UCSD-AML1 (cell line): ENCODE measurements around the gene TFEB.
A peak's percentile ranks its signal among the peaks of the same experiment; 100 is the strongest.

Source experiments
- DNase-seq: peaks from one replicate; lab custom pipeline; 2025; ENCODE audit not compliant: unreplicated experiment; lab: John Stamatoyannopoulos, UW

The TFEB gene

DNA sequence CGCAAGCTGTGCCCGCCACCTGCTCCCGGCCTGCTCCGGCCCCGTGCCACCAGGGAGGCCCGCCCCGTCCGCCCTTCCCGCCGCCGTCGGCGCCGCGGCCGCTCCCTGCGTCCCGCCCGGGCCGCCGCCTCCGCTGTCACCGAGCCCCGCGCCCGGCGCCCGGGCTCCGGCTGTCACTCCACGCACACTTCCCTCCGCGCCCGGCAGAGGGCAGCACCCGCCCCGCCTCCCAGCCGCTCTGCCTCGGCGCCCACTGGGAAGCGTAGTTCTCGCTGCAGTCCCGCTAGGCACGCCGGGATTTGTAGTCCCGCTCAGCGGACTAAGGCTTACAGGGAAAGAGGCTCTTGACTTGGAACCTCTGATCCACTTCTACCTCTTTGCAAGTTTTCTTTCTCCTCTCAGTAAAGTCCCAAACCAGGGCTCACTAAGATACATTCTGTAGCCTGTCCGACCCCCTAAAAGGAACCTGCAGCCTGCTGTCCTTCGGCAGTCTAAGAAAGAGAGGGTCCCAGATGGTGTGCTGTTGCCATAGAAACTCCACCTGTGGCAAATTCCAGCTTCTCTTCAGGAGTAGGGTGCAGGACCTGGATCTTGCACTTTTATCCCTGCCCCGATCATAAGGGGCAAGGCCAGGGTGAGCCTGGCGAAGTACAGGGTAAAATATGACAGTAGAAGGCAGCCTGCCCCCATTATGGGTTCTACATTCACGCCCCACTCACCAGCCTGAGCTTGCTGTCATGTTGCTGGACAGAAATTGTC is at the start of gene TFEB:
Gene TFEB, minus strand, starts transcription at position 182 of the 759 bp plus-strand sequence. CDS start 44,395 bp downstream, outside the sequence.
- DNase-seq: peak; percentile 92

- DNase-seq: peak; percentile 61
Observed at GRCh38 chr6:41784581-41785171, 49.3 kb upstream of the TFEB start.

DNA sequence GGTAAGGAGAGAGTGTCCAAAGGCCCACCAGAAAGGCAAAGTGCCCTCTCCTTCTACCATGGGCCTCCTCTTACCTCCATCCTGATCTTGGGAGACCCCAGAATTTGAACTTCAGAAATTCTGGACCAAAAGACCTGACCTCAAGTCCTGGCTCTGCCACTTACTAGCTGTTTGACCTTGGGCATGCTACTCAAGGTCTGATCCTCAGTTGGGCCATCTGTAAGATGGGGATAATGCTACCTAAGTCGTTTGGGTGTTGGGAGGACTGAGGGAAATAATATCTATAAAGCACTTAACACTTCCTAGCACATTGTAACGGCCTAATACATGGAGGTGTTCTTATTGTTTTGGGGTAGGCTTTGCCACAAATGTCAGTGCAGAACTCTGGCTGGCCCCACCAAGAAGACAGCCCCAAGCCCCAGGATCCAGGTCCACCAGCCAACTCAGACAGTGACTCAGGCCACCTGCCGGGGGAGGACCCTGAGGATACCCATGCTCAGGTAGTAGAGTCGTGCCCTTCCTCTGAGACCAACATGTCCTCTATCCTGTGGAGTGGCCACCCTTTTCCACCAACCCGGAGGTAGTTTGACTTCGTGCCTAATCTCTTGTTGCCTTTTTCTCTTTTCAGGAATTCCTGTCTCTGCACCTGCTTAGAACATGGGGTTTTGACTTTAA is 47.8 kb upstream of the TFEB start:
- DNase-seq: no peak

DNA sequence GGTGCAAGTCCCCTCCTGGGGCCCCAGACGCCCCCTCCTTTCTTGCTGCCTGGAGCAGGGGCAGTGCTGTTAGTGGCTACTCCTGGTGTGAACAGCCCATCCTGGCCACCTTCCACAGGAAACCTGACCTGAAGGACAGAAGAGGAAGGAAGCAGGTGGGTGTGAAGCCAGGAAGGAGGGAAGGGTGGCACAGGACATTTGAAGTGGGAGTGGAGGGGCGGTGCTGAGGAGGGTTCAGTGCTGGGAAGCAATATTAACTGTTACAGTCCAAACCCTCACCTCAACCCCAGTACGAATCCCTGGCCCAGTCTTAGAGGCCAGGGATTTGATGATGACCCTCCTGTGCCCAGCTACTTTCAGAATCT is 45.9 kb upstream of the TFEB start:
- peak; percentile 62 for DNase-seq

DNA sequence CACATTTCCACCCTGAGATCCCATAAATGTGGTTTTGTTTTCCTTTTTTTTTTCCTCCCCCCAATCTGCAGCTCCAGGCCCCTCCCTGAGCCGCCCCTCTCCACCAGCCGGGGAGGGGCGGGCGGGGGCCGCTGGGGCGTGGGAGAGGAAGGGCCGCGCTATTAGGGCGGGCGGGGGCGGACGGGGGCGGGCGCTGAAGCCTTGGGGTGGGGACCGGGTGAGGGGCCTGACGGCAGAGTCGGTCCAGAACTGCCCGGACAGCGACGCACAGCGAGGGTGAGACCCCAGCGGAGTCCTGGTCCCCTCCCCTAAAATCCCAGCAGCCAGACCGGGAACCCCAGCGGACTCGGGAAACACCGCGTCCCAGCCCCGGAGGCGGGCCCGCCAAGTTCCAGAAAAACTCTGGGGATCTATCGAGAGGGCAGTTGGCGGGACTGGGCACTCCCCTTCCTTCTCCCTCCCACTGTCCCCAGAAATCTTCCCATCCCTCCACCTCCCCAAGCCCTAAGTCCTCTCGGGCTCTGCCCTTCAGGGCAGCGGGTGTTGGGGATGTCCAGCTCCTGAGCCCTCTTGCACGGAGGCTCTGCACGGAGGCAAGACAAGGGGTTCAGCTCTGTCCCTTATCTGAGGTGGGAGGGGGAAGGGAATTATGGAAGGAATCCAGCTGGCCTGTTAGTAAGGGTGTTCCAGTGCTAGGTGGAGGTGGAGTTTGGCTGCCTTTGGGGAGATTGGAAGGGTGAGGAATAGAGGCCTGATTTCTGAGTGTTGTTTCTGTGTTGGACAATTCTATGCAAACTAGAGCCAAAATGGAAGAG is 45.4 kb upstream of the TFEB start, which contains the start of gene PRICKLE4:
Gene PRICKLE4, plus strand, starts transcription at position 232 of the 815 bp plus-strand sequence. CDS start 2,692 bp downstream, outside the sequence.
- peak; percentile 60 for DNase-seq

- peak; percentile 98 for DNase-seq
Observed at GRCh38 chr6:41779788-41780550, 44.6 kb upstream of the TFEB start, which contains the start of gene FRS3. FRS3 (minus strand) TSS chr6:41779900; CDS start chr6:41776987, 2,913 bp downstream.

- DNase-seq: no peak
Observed at GRCh38 chr6:41779336-41779735, 43.9 kb upstream of the TFEB start.

DNA sequence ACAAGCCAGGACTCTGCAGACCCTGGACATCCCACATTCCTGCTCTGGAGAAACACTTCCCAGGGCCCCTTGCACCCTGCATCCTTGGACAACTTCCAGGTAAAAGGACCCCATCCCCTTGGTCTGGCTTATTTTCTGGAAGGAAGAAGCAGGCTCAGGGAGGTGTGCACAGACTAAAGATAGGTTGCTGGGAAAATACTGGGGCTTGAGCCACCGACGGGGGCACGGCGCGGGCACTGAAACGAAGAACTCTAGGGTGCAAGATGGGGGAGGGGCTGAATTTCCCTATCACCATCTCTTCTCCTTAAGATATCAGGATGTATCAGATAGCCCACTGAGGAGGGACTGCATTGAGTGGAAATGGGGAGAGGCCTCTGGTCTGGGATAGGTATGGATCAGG is 43.5 kb upstream of the TFEB start:
- no peak for DNase-seq

DNA sequence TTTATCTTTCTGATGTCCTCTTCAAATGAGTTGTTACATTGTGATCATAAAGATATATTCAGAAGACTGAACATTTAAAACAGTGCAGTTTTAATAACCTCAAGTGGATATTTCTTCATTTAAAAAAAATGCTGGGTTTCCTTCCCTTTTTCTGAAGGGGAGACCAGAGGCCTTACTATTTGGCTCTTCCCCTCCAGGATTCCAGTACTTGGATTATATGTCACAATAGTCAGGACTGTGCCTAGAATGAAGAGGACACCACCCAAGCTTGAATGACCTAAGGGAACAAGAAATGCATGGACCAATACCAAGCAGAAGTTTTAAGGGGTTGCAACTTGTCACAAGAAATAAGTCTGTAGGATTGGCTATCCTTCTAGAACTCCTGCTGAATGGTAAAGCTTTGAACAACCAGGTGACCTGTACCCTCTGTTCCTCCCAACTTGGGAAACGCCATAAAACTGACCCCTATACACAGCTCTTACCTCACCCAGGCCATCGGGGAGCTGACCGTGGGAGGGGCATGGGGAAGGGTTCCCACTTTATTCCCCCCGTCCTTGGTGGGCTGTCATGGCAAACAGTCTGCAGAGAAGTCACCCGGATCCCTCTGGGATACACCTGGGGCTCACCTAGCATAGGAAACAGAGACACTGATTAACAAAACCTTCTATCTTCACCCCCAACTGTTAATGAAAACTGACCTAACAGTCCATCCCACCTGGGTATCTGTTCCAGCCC is 42.3 kb upstream of the TFEB start:
- no peak for DNase-seq

DNA sequence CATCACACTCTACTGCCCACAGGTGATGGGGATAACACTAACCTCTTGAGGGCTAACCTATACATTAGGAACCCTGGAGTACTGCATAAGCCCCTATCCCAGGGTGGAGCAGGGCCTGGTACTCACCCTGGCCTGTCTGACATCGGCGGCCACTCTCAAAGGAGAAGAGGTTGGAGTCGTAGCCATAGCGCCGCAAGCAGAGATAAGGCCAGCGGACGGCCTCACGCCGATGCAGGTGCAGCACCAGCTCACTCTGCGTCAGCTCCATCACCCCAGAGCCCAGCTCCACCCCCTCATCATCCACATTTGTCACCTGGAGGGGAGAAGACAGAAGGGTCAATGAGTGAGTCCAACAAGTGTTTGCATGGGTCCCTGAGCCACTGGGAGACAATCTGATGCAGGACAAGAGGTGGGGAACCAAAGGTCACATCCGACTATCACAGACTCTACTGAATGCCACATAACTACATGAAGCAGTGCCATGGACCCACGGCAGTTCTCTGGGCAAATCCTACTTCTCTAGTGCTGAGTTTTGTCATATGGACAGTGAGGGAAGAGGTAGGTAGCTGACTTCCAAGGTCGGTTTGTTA is 40.0 kb upstream of the TFEB start:
- no peak for DNase-seq

DNA sequence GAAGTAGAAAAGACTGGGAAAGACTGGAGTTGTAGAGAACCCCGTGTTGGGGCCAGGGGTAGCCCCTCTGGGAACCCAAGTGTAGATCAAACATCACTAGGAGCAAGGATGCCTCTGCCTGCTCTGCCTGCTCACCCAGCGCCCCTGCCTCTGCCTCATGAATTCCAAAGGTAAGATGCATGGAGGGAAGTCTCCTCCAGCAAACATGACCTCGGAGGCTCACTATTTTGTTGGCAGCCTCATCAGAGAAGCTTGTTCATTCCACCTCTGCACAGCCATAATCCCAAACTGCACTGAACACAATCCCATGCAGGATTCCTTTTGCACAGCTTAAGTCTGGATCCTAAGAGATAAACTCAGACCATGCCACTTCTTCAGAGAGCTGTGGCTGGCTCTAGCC is 39.4 kb upstream of the TFEB start:
- DNase-seq: no peak

GRCh38 chr6:41771058-41771983 is 35.9 kb upstream of the TFEB start:
- no peak for DNase-seq

DNA sequence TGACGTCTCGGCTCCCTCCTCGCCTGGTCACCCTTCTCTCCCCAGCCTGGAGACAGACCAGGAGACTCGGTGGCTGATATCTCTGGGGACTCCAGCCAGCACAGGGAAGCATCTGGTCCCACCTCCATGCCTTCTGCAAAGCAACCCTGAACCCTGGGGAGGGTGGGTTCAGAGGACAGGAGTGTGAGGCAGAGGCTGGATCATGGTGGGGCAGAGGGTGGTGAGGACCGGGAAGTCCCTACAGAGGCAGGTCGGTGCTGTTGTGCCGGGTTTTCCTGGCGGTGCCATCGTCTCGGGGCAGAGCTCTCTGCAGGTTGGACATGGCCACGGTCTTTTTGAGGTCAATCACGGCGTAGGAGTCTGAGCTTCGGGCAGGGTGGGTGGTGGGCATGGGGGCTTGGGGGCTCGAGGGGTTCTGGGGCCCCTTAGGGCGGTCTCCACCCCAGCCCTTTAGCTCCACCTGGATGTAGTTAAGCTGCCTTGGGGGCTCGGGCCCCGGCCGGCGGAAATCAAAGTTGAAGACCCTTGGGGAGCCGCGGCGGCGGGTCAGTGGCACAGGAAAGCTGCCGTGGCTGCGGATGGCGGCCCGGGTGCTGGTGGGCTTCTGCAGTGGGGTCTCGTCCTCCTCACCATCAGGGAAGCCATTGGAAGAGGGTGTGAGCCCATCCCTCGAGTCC is 35.1 kb upstream of the TFEB start:
- DNase-seq: no peak

DNA sequence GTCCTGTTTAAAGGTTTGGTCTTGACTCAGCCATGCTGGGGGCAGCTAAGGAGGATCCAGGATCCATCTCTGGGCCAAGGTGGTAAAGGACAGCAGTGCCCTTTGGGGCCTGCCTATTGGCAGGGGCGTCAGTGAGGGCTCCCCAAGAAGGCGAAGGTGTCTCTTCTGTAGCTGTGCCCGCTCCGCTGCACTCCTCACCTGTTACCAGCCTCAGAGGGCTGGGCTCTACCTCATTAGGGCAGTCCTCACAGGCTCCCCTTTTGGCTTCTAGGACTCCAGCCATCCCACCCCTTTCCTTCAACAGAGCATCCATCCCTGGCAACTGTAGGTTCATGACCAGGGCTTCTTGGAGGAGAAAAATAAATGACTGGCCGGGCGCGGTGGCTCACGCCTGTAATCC is 34.0 kb upstream of the TFEB start:
- no peak for DNase-seq

- DNase-seq: peak; percentile 64
Observed at GRCh38 chr6:41768545-41769308, 33.3 kb upstream of the TFEB start.

GRCh38 chr6:41767112-41767833 is 31.9 kb upstream of the TFEB start:
- peak; percentile 53 for DNase-seq
